Measurements from ENCODE around the gene CTBP2. TPM values are rescaled to one million over a fixed set of nuclear protein-coding genes. Genes with fewer than 3 reads are reported as not detected.
A peak's percentile ranks its signal among the peaks of the same experiment; 100 is the strongest.

CTBP2 gene
- total RNA-seq, 4 donors from 2014 or later, result 92.4 to 136 (median 125) TPM

DNA sequence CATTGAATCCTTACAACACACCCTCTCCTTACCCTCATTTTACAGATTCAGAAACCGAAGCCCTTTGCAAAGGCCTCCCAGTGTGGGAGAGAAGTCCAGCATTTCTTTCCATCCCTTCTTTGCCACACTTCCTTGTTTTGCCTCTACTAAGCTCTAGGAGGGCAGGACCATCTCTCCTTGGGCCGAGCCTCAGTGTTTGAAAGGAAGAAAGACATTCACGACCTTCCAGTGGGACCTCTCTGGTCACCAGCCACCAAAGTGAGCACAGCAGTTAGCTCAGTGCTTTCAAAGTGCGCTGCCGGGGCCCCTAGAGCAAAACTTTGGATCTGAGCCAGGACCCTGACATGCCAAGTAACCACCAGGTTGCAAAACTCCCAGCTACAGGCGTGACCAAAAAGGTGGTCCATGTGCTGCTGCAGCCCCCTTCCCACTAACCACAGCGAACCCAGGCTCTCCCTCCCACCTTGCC is 12.4 kb downstream of the CTBP2 start:
- intact Hi-C loops (cut with DNase I), result no loop called here
- peak; percentile 78 to 81 for DNase-seq
- WGBS, 2 donors, result 26 to 32% methylated on average over 5 to 7 of the region's 7 CpGs

DNA sequence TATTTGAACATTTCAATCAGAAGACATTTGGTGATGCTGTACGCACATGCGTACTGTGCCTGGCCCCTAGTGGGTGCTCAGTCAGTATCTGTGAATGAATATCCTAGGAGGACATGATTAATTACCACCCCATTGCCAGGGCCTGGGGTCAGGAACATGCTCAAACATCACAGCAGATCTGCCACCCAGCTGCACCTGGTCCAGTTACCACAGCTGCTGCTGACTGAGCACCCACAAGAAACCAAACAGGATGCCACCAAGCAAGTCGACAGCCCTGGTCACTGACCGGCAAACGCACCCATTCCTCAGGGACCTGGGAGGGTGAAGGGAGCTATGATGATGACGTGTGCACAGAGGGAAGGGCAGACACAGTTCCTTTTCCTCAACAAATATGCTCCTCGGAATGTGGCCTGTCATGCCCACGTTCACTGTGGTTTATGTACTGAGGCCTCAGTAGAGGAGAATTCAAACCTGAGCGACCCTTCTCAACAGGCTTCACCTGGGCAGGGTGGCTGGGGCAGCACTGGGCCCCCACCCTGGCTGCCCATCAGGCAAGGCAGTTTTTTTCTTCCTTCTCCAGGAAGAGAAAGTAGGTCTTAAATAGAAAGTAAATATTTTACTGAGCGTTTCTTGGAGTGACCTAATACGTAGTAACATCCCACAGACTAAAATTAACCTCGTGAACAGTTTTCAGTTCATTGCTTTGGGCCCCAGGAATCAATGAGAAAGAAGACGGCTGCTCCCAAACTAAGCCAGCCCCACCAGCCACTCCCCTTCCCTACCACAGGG is 13.4 kb downstream of the CTBP2 start:
- intact Hi-C loops (cut with DNase I), result no loop called here
- no peaks in the 10 kb centered on the region for H3K9me3 ChIP-seq
- H3K27me3 ChIP-seq, result no peaks in the 10 kb centered on the region
- peak overlapping the region; percentile 78 to 84 (median 82) for H3K27ac ChIP-seq
- 49 to 51% methylated on average over 13 of the region's 13 CpGs for WGBS, 2 donors
- TF ChIP-seq, protein P1, sequence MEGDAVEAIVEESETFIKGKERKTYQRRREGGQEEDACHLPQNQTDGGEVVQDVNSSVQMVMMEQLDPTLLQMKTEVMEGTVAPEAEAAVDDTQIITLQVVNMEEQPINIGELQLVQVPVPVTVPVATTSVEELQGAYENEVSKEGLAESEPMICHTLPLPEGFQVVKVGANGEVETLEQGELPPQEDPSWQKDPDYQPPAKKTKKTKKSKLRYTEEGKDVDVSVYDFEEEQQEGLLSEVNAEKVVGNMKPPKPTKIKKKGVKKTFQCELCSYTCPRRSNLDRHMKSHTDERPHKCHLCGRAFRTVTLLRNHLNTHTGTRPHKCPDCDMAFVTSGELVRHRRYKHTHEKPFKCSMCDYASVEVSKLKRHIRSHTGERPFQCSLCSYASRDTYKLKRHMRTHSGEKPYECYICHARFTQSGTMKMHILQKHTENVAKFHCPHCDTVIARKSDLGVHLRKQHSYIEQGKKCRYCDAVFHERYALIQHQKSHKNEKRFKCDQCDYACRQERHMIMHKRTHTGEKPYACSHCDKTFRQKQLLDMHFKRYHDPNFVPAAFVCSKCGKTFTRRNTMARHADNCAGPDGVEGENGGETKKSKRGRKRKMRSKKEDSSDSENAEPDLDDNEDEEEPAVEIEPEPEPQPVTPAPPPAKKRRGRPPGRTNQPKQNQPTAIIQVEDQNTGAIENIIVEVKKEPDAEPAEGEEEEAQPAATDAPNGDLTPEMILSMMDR (IDR thresholded peaks at IDR 0.05), result no peak
- no peak for TF ChIP-seq POLR2A (IDR thresholded peaks at IDR 0.05)
- DNase-seq, result no peak
- H3K4me1 ChIP-seq, result peaks cover 86 to 98% of the 10 kb centered on the region in 2 donors
- H3K36me3 ChIP-seq, result no peaks in the 10 kb centered on the region
- H3K4me3 ChIP-seq (replicated peaks in 1 of 3), result no peak overlapping the region

More for the DNA sequence above, 12.4 kb downstream of the CTBP2 start:
- H3K9me3 ChIP-seq, result no peaks in the 10 kb centered on the region
- no peak overlapping the region for H3K4me3 ChIP-seq (replicated peaks in 1 of 3)
- H3K27me3 ChIP-seq, result no peaks in the 10 kb centered on the region
- no peak for TF ChIP-seq POLR2A (IDR thresholded peaks at IDR 0.05)
- TF ChIP-seq, protein P1 (IDR thresholded peaks at IDR 0.05), result no peak
- peak overlapping the region; percentile 78 to 84 (median 82) for H3K27ac ChIP-seq
- peaks cover 90 to 98% of the 10 kb centered on the region in 2 donors for H3K4me1 ChIP-seq
- no peaks in the 10 kb centered on the region for H3K36me3 ChIP-seq

GRCh38 chr10:125145636-125146035 is 14.7 kb downstream of the CTBP2 start:
- peak overlapping the region; percentile 78 to 84 (median 82) for H3K27ac ChIP-seq
- TF ChIP-seq, protein P1 (IDR thresholded peaks at IDR 0.05), result no peak
- TF ChIP-seq POLR2A (IDR thresholded peaks at IDR 0.05), result no peak
- DNase-seq, result peak; percentile 67 to 73
- no peaks in the 10 kb centered on the region for H3K9me3 ChIP-seq
- WGBS, 2 donors, result 54 to 62% methylated on average over 5 of the region's 5 CpGs
- no peaks in the 10 kb centered on the region for H3K27me3 ChIP-seq
- H3K4me3 ChIP-seq (replicated peaks in 1 of 3), result no peak overlapping the region
- peaks cover 75 to 95% of the 10 kb centered on the region in 2 donors for H3K4me1 ChIP-seq
- no peaks in the 10 kb centered on the region for H3K36me3 ChIP-seq
- intact Hi-C loops (cut with DNase I), result no loop called here

GRCh38 chr10:125144693-125145623 is 15.4 kb downstream of the CTBP2 start:
- Histone ChIP-seq H3K27ac (peak overlapping the region; percentile 78 to 84 (median 82)), H3K36me3 (no peaks in the 10 kb centered on the region), H3K4me3 (replicated peaks in 1 of 3) (no peak overlapping the region), H3K4me1 (peaks cover 71 to 88% of the 10 kb centered on the region in 2 donors), H3K9me3 (no peaks in the 10 kb centered on the region), H3K27me3 (no peaks in the 10 kb centered on the region)
- 30 to 37% methylated on average over 11 of the region's 13 CpGs for WGBS, 2 donors
- TF ChIP-seq POLR2A (IDR thresholded peaks at IDR 0.05), result no peak
- TF ChIP-seq, protein P1 (IDR thresholded peaks at IDR 0.05), result peak in 3 of 6 experiments; percentile 35 to 42 (median 41)
- intact Hi-C loops (cut with DNase I), result no loop called here
- DNase-seq, result peak; percentile 69

Measured in thyroid gland (tissue), 4 donors.